ENCODE results near the gene TMEM163.
"Not testable (repeated sequence)": the region's sequence is repeated elsewhere in the genome, so short reads cannot be mapped to it uniquely, and the experiment has no call there.

Gene TMEM163

DNA sequence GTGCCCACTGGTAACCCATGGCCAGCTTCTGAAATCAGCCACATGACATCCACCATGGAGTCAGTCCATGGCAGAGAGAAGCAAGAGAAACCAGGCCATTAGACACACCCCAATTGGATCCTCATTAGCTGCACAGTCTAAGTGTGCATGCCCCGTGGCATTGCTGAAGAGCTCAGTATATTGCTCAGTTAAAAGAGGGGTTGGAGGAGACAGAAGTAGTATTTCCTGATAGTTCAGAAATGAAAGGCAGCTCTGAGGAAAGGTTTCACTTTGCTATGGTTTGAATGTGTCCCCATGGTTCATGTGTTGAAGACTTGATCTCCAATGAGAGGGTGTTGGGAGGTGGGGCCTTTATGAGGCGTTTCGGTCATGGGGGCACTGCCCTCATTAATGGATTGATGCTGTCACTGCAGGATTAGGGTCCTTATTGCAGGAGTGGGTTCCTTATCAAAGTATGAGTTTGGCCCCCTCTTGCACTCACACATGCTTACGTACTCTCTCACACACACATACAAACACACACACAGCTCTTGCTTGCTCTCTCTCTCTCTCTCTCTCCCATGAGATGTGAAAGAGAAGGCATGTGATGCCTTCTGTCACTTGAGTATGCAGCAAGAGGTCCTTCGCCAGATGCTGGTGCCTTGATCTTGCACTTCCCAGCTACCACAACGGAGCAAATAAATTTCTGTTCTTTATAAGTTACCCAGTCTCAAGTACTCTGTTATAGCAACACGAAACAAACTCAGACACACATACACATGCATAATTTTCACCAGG lies 58.0 kb downstream of the TMEM163 start:
- no peak for DNase-seq

GRCh38 chr2:134659724-134660123 lies 59.1 kb downstream of the TMEM163 start:
- DNase-seq, result no peak

DNA sequence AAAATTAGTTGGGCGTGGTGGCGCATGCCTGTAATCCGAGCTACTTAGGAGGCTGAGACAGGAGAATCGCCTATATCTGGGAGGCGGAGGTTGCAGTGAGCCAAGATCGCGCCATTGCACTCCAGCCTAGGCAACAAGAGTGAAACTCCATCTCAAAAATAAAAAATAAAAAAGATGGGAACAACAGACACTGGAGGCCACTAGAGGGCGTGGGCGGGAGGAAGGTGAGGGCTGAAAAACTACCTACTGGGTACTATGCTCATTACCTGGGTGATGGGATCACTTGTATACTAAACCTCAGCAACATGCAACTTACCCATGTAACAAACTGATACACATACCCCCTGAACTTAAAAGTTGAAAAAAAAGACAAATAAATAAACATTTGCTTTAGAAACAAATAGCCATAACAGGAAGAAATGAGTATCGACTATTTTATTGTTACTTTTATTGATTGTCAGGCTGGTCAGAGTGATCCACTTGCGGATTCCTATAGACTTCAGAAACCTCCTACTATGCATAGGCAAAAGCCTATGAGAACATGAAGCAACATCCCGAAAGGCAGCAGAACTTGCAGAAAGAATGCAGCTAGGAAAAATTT lies 61.0 kb downstream of the TMEM163 start:
- no peak for DNase-seq

GRCh38 chr2:134656391-134656790 lies 62.4 kb downstream of the TMEM163 start:
- not testable (repeated sequence) for DNase-seq

- no peak for DNase-seq
Measured at GRCh38 chr2:134648586-134648985, 70.2 kb downstream of the TMEM163 start.

- DNase-seq, result no peak
Measured at GRCh38 chr2:134647607-134648256, 71.1 kb downstream of the TMEM163 start.

GRCh38 chr2:134642938-134643337 lies 75.9 kb downstream of the TMEM163 start:
- no peak for DNase-seq

GRCh38 chr2:134640494-134640893 lies 78.3 kb downstream of the TMEM163 start:
- DNase-seq, result no peak

DNA sequence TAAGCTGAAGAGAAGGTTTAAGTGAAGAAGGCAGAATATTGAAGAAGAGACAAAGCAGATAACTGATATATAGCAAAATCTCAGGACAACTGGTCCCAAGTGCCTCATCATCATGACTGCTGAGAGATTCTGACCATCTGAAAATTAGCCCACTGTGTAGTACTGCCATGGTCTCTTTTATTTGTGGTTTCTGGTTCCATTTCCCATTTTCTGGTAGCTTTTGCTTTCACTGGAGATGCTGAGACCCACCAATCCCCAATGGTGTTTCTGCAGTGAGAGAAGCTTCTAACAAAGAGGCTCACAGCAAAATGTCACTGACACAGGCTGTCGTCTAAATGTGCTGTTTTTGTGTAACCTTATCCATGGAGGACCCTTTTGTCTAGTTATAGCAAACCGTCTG lies 79.5 kb downstream of the TMEM163 start:
- no peak for DNase-seq

- DNase-seq, result no peak
Measured at GRCh38 chr2:134636714-134637113, 82.1 kb downstream of the TMEM163 start.

DNA sequence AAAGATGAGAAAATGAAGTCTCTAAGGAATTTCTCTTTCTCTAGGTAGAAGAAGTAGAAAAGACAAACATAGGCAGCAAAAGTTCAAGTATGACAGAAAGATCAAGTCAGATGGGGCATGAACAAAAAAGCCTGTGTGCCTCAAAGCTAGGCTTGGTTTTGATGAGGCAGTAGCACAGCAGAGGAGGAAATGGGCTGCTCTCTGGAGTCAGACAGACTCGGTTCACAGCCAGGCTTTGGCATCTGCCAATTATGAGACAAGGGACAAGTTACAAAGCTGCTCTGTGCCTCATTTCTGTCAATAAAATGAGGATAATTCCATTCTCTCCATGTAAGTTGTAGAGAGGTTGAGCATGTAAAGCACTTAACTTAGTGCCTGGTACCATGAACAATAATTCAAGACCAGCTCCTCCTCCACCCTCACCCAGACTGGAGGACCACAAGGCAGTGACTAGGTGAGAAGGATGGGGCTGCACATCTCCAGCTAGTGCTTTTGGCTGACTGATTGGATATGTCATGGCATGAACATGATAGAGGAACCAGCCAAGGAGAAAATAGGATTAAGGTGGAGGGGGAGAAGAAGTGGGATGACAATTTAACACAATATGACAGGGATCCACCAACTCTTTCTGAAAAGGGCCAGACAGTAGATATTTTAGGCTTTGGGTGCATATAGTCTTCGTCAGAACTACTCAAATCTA lies 84.6 kb downstream of the TMEM163 start:
- no peak for DNase-seq

DNA sequence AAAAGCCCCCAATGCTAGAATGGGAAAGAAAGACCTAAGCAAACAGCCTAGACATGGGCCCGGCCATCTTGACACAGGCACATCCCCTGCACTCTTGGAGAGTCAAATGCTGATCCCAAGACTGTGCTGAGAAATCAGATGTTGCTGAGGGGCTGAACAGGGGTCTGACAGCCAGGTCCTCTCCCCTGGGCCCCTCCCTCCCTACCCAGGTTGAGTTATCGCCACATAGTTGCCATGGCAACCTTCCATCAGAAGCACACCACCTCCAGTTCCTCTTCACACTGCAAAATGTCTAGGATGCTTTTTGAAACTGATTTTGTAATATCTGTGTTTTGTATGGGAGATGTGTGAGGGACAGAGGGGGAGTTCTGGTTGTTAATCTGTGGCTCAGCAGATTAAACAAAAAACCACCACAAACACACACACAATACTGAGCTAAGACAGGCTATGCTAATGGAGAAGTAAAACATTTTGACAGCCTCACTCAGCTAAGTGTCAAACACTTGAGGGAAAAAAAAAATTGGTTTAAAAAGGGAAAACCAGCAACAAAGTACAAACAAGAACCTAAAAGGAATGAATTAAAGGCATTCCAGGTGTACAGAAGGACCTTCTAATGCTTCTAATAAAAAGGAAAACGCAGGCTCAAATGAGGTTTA lies 88.2 kb downstream of the TMEM163 start:
- no peak for DNase-seq

- no peak for DNase-seq
Measured at GRCh38 chr2:134628453-134628852, 90.3 kb downstream of the TMEM163 start.

- DNase-seq, result no peak
Measured at GRCh38 chr2:134626781-134627180, 92.0 kb downstream of the TMEM163 start.

DNA sequence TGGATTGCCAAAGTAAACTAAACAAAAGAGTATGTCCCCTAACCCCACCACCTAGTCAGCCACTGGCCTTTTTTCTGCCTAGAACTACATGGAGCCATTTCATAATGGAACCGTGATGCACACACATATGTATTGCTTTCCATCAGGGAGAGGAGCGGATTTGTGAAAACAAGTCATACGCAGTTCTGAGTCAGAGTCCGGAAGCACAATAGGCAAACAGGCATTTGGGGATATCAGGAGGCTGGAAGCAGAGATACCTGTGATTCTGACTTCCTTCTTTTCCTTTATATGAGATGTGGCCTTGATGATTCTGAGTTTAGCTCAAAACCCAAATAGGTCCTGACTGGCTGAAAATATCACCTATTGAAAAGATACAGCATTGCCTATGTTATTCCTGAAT lies 93.5 kb downstream of the TMEM163 start:
- DNase-seq, result no peak

DNA sequence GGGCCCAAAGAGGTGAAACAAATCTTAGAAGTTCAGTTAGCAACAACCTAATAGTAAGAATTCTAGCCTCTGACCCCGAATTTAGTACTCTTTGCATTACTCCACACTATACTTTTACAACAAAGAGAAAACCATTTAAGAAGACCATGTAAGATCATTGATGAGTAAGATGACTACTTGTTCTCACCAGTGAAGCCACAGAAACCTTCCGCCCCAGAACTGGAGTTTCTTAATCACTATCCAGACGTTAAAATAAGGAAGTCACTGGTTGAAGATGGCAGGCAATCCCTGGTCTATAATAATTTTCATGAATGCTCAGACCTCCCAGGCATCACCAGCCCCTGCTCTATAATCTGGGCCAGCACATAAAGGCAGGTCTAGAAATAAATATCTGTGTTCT lies 95.0 kb downstream of the TMEM163 start:
- DNase-seq, result no peak

GRCh38 chr2:134623046-134623445 lies 95.8 kb downstream of the TMEM163 start:
- DNase-seq, result no peak

- DNase-seq, result no peak
Measured at GRCh38 chr2:134621939-134622705, 96.7 kb downstream of the TMEM163 start.

DNA sequence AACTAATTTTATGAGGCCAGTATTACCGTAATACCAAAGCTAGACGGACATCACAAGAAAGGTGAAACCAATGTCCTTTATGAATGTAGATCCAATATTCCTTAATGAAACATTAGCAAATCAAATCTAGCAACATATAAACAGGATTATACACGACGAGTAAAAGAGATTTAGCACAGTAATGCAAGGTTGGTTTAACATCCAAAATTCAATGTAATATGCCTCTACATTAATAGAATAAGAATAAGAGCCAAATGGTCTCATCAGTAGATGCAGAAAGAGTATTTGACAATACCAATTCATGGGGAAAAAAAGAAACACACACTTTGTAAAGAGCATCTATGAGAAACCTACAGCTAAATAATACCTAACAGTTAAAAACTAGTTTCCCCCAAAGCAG lies 99.5 kb downstream of the TMEM163 start:
- no peak for DNase-seq

DNA sequence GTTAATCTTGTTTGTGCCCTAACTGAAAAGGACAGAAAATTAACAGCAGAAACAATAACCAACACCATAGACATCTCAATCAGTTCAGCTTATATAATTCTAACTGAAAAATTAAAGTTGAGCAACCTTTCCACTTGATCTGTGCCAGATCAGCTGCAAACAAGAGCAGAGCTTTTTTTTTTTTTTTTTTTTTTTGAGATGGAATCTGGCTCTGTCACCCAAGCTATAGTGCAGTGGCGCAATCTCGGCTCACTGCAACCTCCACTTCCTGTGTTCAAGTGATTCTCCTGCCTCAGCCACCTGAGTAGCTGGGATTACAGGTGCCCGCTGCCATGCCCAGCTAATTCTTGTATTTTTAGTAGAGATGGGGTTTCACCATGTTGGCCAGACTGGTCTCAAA lies 103.3 kb downstream of the TMEM163 start:
- DNase-seq, result not testable (repeated sequence)

DNA sequence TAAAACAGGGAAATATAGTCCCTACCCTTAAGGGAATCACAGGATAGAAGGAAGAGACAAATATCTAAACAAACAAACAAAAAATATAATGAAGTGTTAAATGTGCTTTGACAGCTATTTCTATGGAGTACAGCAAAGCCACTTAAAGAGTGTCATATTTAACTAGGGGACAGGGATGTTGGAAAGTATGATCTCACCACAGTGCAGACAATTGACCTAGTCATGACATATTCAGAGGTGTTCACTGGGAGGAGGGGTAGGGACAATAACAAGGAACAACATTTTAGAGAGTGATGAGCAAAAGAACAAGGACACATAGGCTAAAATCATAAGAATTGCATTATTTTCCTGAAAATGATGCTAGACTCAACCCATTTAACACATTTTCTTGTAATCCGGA lies 107.5 kb downstream of the TMEM163 start:
- DNase-seq, result no peak

DNA sequence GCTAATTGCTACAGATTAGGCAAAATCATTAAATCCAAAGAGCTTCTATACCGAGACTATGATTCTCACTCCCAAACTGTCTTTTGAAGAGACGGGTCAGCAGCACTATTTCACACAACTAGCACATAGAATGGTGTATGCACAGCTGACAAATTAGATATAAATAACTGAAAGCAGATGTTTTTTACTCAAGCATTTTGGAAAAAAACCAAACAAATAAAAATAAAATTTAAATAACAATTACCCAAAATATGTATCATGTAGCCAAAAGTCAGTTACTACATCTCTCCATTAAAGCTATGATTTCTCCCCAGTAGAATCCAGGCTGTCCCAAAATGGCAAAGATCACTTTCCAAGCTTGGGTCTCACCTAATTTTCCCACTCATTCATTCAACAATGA lies 107.9 kb downstream of the TMEM163 start:
- DNase-seq, result no peak
